Stimulated activated naive CD4-positive, alpha-beta T cell (primary cell): ENCODE results near the gene AGRP.
"Not testable (repeated sequence)": the region's sequence is repeated elsewhere in the genome, so short reads cannot be mapped to it uniquely, and the experiment has no call there.

Source experiments
- DNase-seq, 6 experiments: peaks; one replicate each; lab custom pipeline; 2025; lab: John Stamatoyannopoulos, UW

Gene AGRP, protein sequence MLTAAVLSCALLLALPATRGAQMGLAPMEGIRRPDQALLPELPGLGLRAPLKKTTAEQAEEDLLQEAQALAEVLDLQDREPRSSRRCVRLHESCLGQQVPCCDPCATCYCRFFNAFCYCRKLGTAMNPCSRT

GRCh38 chr16:67483150-67483549 lies at the start of gene AGRP:
AGRP (minus strand) TSS chr16:67483547; CDS start chr16:67483398, 149 bp downstream.
- no peak for DNase-seq

DNA sequence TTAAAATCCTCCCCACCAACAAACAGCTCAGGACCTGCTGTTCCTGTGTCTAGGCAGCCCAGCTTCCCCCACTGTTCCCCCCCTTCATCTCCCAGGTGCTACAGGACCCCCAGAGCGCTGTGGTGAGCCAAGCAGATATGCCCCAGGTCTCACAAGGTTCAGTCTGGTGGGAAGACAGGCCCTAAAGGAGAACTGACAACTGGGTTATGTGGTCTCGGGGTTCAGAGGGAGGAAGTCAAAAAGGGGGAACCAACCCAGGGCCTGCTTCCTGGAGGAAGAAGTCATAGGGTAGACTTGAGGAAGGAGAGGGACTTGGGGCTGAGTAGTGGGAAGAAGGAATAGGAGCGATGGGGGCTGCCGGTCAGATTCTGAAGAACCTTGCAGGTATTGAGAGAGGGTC lies 47.9 kb upstream of the AGRP start:
- DNase-seq = no peak

DNA sequence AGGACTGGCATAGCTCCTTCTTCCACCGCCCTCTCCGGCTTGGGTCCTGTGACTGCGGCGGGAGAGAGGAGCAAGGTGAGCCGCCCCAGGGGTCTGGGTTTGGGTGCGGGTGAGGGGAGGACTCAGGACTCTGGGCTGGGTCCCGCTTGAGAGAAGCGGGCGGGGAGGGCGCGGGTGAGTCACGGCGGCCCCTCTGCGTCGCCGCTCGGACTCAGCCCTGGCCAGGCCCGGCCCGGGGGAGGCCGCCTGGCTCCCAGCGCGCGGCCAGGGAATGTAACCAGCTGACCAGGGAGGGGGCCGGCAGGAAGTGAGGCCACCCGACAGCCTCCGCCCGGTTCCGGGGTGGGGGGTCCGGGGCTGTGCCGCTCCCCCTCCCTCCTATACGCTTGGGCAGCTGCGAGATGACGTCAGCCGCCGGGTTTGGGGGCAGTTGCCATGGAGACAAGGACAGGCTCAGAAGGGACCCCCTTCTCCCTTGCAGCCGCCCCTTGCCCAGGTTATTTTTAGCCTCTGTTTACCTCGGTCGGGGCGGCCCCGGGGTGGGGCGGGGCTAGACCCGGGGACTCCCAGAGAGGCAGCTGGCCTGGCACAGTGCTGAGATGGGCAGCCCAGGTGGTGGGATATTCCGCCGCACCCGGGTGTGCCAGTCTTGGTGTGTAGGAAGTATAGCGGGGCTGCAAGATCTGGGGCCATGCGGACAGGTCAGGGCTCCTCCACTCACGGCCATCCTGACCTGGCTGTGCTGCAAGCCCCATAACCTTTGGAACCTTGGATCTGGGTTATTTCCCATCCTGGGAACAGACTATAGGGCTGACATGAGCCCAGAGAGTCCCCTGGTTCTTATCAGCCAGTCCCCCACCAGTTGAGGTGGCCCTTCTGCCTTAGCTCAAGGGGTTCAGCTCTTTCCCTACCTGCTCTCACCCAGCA lies 46.9 kb upstream of the AGRP start:
- DNase-seq = peak in 1 of 6 experiments; percentile 34

DNA sequence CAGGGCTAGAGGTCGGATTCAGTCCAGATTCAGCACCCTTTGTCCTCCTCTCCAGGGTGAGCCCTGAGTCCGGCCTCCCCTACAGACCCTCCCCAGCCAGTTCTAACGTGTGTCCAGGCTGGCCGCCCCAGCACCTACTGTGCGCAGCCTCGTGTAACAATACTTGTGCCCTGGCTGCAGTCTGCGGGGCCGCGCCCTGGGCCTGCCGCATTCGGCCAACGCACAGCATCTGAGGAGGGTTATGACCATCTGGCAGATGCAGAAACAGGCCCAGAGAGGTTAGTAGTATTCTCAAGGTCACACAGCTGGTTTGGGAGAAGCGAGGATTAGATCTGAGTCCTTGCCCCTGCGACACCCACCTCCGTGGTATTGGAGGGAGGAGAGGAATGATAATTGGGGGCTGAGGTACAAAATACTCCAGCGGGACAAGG lies 46.2 kb upstream of the AGRP start:
- DNase-seq = peak in 1 of 6 experiments; percentile 17

DNA sequence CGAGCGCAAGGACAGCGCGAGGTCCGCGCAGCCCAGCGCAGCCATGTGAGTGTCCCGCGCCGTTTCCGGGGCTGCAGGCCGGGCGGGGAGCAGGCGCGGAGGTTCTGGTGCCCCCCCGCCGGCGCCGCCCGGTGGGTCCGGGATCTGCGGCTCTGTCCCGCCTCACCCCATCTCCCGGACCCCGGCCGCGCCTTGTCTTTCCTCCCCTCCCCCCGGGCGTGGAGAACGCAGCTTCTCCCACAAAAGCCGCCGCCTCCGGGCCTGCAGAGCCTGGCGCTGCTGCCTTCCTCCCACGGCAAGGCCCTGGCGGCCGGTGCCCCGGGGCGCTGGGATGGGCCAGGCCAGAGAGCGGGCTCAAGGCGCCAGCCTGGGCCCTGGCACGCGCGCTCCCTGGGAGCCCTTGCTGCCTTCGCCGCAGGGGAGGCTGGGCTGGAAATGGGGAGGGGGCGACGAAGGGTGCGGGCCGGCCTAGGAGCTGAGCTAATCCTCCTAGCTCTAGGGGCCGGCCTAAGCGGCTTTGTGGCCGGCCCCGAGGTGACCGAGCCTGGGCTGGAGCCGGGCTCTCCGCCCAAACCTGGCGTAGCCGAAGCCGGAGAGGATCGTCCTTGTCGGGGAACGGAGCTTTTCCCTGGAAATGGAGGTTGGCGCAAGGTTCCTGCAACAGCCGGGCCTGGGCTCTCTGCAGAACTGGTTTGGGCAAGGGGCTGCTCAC lies 45.7 kb upstream of the AGRP start:
- peak in 2 of 6 experiments; percentile 35 to 39 for DNase-seq

DNA sequence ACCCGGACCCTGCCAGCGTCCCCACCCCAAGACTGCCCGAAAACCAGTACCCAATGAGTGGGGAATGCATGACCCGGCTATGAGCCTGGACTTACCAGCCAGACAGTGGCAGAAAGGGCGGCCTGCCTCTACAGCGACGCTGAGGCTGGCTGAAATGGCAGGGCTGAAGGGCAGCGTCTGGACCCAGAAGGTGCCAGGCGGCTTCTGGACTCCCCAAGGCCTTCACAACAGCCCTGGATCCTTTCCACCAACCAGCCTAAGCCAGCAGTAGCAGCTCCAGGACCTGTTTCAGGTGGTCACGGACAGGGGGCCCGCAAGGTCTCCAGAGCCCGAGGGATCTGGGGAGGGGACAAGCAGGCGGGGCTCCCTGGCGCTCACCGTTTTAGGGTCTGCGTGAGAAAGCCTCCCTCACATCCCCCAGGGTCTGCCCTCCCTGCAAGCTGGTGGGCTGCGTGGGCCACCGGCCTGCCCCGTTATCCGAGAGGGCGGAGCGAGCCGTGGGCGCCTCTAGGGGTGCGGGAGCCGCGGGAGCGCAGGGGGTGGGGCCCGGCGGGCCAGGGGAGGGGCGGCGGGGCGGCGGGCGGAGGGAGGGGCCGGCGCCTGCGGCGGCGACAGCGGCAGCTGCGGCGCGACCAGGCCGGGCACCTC lies 45.0 kb upstream of the AGRP start, which contains the start of gene RIPOR1:
TSS of gene RIPOR1 (plus strand) at position 608 of the 648 bp plus-strand sequence. CDS start 9,618 bp downstream, outside the sequence.
- DNase-seq = peak in 4 of 6 experiments; percentile 21 to 49 (median 40)

DNA sequence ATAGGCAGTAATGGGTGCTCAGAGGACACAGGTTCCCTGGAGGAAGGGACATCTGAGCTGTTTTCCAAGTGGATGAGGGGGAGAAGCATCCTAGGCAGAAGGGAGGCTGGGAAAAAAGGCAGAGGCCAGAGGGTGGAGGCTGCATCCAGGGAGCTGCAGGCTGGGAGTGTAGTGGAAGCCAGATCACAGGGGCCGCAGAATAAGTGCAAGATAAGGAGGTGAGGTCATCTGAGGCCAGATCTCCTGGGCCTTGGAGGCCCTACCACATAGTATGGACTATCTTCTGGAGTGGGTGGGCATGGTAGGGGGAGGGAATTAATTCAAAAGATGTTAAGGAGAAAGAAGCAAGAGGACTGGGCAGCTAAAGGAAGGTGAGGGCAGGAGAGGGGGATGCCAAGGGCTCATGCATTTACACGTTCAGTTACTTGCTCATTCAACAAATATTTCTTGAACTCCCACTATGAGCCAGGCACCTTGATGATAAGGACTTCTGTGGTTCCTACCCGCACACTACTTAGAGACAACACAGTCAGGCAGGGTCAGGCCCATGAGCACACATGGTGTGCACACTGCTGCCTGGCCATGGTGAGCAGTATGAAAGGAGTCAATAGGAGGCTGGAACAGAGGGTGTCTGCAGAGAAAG lies 42.9 kb upstream of the AGRP start:
- no peak for DNase-seq

DNA sequence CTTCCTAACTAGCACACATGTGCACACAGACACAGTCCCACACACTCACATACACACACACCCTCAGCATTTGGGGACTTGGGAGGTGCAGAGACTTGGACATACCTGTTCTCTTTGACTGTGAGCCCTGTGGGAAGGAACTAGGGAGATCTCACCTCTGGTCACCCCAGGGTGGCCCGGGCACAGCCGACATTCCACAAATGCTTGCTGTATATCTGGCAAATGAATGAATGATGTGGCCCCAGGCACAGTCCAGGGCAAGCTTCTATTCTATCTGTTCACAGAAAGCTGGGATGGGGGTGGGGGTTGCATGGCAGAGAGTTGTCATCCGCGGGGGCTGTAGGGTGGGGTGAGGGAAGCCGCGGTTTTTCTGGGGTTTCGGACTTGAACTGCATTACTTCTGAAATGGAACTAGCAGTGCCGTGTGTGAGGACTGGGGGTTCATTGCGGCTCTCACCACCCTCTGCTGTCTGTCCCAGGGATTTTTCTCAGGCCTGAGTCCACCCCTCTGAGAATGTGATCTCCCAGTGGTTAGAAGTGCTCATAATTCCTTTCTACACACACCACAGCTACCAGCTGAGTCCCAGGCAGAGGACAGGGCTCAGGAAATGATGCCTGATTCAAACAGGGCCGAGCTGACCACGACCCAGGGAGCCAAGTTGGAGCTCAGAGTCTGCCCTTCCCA lies 42.0 kb upstream of the AGRP start:
- DNase-seq = no peak

- peak; percentile 87 to 97 (median 94) for DNase-seq
Observed at GRCh38 chr16:67521095-67521804, 37.9 kb upstream of the AGRP start.

GRCh38 chr16:67519242-67519641 lies 35.9 kb upstream of the AGRP start:
- DNase-seq = no peak

DNA sequence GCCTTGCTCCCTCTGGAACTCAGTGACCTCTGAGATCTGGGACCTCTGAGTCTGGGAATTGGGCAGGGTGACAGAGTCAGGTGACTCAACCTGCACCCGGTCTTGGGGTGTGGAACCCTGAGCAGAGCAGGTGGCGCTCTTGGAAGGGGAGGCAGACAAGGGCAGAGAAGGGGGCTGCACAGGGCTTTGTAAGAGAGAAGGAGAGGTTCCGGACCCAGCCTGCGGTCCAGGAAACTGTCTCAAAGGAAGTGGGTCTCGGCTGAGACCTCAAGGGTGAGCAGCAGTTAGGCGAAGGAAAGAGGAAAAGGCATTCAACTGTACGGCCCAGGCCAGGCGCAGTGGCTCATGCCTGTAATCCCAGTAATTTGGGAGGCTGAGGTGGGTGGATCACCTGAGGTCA lies 35.3 kb upstream of the AGRP start:
- no peak for DNase-seq

GRCh38 chr16:67517661-67518423 lies 34.5 kb upstream of the AGRP start:
- DNase-seq = no peak

DNA sequence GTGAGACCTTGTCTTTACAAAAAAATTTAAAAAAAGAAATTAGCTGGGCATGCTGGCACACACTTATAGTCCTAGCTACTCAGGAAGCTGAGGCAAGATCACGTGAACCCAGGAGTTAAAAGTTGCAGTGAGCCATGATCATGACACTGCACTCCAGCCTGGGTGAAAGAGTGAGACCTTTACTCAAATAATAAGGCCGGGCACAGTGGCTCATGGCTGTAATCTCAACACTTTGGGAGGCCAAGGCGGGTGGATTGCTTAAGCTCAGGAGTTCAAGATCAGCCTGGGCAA lies 33.8 kb upstream of the AGRP start:
- no peak for DNase-seq

DNA sequence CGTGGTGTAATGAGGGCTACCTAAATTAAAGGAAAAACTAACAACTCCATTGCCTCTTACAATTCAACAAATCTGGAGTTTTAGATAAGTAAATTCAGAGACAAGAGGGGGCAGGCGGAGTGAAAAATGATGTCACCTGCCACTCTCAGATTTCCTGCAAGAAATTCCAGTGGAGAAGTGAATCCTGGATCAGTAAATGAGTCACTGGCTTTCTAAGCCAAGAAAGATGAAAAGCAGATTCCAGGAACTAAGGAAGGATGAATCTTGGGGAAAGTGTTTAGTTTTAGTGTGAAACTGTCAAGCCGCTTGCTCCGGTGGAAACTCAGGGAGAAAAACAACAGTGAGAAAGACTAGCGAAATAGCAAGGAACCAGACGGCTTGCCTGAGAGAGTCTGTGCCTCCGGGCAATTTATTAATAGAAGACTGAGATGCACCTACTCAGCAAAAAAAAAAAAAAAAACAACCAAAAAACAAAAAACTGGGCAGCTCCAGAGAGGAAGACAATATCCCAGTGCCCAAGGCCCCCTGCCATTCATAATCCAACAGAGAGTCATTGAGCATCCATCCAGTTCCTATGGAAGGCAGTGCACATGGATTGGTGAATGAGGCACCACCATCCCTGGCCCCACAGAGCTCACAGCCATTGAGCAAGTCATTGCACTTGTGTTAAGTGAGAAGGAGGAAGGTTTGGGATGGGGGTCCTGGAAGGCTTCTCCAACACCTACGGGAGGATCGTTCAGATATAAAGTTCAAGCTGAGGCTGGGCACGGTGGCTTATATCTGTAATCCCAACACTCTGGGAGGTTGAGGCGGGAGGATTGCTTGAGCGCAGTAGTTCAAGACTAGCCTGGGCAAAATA lies 33.2 kb upstream of the AGRP start:
- no peak for DNase-seq

DNA sequence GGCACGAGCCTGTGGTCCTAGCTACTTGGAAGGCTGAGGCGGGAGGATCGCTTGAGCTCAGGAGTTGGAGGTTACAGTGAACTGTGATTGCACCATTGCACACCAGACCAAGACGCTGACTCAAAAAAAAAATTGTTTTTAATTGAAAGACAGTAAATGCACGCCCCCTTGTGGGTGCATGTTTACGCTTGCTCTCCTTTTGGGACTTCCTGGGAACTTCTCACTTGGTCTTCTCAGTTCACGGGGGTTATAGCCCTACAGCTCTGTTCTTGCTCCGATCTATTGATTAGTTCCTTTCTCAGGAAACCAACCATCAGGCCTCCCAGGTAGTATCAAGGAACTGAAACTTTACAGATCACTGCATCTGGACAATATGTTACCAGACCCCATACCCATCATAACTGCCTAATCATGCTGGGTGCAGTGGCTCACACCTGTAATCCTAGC lies 31.1 kb upstream of the AGRP start:
- peak; percentile 57 to 84 (median 73) for DNase-seq

- not testable (repeated sequence) for DNase-seq
Observed at GRCh38 chr16:67513892-67514291, 30.5 kb upstream of the AGRP start.

GRCh38 chr16:67509016-67509415 lies 25.7 kb upstream of the AGRP start:
- peak in 5 of 6 experiments; percentile 13 to 47 (median 26) for DNase-seq

DNA sequence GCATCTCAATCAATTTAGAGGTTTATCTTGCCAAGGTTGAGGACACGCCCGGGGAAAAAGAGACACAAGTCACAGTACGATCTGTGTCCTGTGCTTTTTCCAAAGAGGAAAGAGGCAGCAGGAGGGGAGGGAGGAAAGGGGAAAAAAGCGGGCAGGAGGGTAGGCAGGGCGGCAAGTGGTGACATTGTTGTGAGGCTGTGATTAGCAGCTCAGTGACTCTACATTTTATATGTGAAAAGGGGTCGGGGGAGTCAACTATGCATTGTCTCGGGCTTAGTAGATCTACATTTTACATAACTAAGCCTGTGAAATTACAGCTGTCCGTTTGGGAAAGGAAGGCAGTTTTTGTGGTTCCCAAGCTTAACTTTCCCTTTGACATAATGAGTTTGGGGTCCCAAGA lies 23.1 kb upstream of the AGRP start:
- DNase-seq = no peak
